HG02763 (cell line): ENCODE data around the gene ITIH2.
"Not testable (repeated sequence)": the region's sequence is repeated elsewhere in the genome, so short reads cannot be mapped to it uniquely, and the experiment has no call there.

Experiments used
- ATAC-seq: cut with Tn5 transposase; IDR thresholded peaks from one replicate; pipeline ENCODE4 v1.9.1; 2021; ENCODE audit warnings: mild to moderate bottlenecking, moderate library complexity; ENCODE audit not compliant: unreplicated experiment

Gene ITIH2

DNA sequence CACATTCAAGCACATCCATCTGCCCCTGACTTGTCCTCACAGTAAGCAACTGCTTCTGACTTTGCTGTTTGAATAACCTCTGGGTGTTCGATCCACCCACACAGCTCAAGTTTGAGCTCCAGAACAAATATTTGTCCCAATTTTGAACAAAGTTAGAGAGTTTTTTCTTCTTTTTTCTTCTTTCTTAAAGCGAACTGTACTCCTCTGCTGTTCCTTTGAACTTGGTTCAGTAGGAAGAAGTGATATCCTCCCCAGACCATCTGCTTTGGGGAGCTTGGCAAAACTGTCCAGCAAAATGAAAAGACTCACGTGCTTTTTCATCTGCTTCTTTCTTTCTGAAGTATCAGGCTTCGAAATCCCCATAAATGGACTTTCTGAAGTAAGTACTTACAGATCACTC, at the start of gene ITIH2:
Gene ITIH2 (plus strand): TSS at position 177 of the 400 bp plus-strand sequence. CDS start 119 bp downstream, at position 296.
- no peak for ATAC-seq

DNA sequence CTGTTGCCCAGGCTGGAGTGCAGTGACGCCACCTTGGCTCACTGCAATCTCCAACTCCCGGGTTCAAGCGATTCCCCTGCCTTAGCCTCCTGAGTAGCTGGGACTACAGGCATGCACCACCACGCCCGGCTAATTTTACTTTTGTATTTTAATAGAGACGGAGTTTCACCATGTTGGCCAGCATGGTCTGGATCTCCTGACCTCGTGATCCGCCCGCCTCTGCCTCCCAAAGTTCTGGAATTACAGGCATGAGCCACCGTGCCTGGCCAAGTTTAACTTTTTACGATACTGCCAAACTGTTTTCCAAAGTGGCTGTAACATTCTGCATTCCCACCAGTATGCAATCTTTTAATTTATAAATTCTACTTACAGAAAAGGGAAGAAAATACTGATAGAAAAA, 46.0 kb upstream of the ITIH2 start:
- ATAC-seq: not testable (repeated sequence)

DNA sequence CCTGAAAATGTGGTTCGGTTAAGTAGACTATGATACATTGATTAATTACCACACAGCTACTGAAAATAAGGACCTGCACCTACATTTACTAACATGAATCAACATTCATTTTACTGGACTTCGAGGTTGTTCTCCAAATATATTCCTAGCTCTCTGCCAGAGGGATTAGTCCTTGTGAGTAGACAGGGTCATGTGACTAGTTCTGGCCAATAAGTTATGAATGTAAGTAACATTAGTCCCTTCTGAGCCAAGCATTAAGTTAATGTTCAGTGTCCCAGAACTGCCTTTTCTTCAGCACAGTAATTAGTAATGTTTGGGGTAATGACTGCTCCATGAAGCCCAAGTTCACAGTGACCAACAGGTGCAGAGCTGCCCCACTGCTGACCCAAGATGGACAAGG, 45.6 kb upstream of the ITIH2 start:
- ATAC-seq: no peak

GRCh38 chr10:7659560-7659959, 43.6 kb upstream of the ITIH2 start:
- no peak for ATAC-seq

GRCh38 chr10:7662522-7662921, 40.6 kb upstream of the ITIH2 start:
- no peak for ATAC-seq

DNA sequence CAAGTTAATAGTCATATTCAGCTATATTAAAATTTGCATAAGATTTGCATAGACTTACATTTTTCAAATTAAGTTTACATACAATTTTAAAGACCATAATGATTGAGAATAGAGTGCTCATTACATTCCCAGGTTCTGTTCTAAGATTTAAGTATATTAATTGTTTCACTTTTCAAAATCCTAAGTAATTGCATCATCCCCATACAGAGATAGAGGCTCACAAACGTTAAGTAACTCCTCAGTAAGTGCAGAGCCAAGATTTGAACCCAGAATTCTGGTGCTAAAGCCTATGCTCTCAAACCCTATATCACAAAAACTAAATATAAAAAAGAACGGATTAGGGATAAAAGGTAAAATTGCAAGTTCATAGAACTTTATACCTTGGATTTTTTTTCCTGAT, 38.4 kb upstream of the ITIH2 start:
- ATAC-seq: no peak

DNA sequence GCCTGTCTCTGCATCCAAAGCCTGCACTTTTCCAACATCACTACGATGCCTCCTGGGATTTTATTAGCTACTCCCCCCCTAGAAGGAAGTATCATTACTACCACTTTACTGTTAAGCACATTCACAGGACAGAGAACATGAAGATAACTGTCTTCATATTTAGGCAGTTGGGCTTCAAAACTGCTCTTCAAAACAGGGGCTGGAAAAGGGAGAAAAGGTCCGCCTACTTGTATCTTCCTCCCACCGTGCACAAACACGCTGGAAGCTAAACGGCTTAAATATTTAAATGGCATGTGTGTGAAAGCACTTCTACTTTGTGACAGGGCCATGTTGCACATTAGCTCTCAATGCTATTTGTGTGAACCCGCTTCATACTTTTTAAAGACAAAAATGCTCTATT, 37.3 kb upstream of the ITIH2 start:
- ATAC-seq: no peak

DNA sequence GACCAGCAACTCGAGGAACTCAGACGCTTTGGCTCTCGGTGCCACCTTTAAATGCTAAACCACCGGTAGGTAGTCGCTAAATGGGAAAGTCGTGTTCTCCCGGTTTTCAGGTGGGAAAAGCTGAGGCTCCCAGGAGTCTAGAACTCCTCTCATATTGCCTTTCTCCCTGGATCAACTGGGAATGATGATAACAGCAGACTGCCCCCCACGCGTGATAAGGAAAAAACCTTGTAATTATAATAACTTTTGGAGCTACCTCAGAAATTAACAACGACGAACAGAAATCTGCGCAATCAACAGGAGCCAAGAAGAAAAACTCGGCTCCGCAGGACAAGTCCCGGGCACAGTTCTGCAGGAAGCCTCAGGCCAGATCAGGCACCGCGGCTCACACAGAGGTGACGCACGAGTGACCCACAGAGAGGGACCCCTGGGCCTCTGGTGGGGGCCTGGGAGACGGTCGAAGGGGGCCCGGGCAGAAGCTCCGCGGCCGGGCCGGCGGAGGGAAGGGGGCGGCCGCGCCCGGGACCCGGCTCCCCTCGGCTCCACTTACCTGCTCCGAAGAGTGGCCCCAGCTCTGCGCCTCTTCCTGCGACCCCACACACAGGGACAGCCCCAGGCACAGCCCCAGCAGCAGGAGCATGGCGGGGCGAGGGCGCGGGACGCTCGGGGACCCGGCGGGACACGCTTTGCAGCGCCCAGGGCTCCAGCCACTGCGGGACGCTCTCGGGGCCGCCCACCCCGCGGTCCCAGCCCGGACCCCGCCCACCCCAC, 36.7 kb upstream of the ITIH2 start, which contains the start of gene ITIH5:
Gene ITIH5 (minus strand): TSS at position 714 of the 771 bp plus-strand sequence. CDS start 74 bp downstream, at position 640.
- no peak for ATAC-seq

DNA sequence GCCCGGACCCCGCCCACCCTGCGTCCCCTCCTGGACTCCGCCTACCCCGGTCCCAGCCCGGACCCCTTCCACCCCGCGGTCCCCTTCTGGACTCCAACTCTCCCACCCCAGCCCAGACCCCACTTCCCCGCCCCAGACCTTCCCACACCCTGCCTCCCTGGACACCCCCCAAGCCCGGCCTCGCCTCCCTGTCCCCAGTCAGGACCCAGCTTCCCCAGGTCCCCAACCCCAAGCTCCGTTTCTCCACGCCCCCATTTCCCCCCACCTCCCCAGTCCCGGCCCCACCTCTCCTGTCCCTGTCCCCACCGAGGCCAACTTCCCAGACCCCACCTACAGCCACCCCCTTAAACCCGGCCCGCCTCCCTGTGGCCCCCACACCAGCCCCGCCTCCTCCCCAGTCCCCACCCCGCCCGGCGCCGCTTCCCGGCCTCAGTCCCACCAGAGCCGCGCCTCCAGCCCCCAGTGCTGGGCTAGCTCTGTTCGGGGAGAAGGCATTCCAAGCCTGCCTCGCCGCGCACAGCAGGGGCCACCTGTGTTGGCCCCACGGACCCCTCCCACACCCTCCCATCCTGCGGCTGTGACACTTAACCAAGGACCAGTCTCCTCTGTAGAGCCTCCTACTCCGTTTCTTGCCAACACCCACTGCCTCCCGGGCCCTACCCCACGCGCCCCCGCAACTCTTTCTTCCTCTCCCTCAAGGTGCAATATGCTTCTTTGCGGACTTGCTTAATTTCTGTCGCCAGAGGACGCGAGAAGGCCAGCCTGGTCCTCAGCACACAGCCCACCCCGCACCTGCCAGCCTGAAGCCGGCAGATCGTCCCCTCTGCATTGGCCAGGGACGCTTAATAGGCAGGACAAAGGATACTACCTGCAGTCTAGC, 35.6 kb upstream of the ITIH2 start:
- no peak for ATAC-seq

DNA sequence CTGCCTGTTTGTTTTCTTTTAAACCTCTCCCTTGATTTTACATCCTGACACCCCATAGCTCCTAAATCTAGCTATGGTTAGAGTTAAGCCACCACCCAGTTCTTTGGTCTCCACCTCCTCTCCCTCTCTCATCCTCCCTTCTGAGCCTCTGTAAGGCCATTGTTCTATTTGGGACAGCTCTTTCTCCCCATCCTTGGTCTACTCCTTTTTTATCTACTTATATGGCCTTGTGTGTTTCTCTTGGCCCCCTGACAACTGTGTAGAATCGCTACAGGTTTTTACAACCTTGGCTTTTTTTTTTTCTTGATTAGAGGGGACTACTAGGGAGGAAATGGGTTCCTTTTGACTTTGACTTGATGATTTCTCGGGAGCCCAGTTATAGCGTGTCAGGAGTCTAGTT, 33.0 kb upstream of the ITIH2 start:
- ATAC-seq: no peak

GRCh38 chr10:7672341-7673134, 30.6 kb upstream of the ITIH2 start:
- no peak for ATAC-seq

- no peak for ATAC-seq
Observed at GRCh38 chr10:7679256-7679655, 23.9 kb upstream of the ITIH2 start.

- ATAC-seq: not testable (repeated sequence)
Observed at GRCh38 chr10:7680078-7680477, 23.0 kb upstream of the ITIH2 start.

GRCh38 chr10:7686351-7687171, 16.6 kb upstream of the ITIH2 start:
- no peak for ATAC-seq

GRCh38 chr10:7687228-7687907, 15.7 kb upstream of the ITIH2 start:
- peak; percentile 95 for ATAC-seq

- ATAC-seq: no peak
Observed at GRCh38 chr10:7689591-7689990, 13.5 kb upstream of the ITIH2 start.

DNA sequence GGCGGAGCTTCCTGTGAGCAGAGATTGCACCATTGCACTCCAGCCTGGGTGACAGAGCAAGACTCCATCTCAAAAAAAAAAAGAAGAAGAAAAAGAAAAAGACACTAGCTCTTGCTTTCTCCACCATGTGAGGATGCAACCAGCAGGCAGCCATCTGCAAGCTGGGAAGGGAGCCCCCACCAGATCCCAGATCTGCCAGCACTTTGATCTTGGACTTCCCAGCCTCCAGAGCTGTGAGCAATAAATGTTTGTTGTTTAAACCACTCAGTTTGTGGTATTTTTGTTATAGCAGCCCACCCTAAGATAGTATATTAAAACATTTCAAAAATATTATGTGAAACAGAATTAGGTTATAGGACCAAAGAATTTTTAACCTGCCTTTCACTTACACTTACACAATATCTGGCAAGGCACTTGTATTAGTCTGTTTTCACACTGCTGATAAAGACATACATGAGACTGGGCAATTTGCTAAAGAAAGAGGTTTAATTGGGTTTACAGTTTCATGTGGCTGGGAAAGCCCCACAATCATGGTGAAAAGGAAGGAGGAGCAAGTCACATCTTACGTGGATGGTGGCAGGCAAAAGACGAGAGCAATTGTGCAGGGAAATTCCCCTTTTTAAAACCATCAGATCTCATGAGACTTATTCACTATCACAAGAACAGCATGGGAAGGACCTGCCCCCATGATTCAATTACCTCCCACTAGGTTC, 12.1 kb upstream of the ITIH2 start:
- not testable (repeated sequence) for ATAC-seq

GRCh38 chr10:7692368-7692767, 10.7 kb upstream of the ITIH2 start:
- not testable (repeated sequence) for ATAC-seq

GRCh38 chr10:7693194-7693593, 9.9 kb upstream of the ITIH2 start:
- not testable (repeated sequence) for ATAC-seq
